ENCODE measurements around the gene FPR2.

FPR2 gene

DNA sequence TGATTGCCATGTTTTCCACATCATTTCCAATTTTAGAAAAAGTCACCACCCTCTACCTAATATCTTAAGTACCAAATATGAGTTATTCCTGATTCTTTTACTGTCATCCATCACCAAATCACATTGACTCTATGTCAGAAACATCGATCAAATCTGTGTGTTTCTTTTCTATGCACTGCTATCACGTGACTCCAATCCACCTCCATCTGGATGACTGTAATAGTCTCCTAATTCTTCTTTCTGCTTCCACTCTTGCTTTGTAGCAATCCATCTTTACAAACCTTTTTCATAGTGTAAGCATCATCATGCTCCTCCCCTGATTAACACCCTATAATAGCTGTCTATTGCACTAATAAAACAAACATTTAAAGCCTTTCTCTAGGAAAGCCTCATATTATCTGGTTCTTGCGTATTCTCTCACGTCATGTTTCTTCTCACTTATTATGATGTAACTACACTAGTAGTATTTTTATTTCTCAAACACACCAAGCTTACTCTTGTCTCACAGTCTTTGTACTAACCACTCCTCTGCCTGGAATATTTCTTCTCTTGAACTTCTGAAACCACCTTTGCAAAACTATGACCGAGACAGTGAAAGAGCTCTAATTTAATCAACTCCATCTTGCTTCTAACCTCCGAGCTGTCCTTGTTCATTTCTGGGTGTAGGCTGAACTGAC lies 23.3 kb downstream of the FPR2 start:
- Histone ChIP-seq H3K36me3 (no peaks in the 10 kb centered on the region), H3K9me3 (no peaks in the 10 kb centered on the region), H3K27me3 (peaks cover 0 to 7% of the 10 kb centered on the region in 2 donors), H3K4me3 (no peak overlapping the region), H3K4me1 (no peaks in the 10 kb centered on the region), H3K27ac (no peak overlapping the region)
- intact Hi-C loops (cut with DNase I; ENCODE audit: low total_unique reads), result no loop called here
- TF ChIP-seq, protein P1, sequence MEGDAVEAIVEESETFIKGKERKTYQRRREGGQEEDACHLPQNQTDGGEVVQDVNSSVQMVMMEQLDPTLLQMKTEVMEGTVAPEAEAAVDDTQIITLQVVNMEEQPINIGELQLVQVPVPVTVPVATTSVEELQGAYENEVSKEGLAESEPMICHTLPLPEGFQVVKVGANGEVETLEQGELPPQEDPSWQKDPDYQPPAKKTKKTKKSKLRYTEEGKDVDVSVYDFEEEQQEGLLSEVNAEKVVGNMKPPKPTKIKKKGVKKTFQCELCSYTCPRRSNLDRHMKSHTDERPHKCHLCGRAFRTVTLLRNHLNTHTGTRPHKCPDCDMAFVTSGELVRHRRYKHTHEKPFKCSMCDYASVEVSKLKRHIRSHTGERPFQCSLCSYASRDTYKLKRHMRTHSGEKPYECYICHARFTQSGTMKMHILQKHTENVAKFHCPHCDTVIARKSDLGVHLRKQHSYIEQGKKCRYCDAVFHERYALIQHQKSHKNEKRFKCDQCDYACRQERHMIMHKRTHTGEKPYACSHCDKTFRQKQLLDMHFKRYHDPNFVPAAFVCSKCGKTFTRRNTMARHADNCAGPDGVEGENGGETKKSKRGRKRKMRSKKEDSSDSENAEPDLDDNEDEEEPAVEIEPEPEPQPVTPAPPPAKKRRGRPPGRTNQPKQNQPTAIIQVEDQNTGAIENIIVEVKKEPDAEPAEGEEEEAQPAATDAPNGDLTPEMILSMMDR (IDR thresholded peaks at IDR 0.05), result no peak
- no peak for DNase-seq

DNA sequence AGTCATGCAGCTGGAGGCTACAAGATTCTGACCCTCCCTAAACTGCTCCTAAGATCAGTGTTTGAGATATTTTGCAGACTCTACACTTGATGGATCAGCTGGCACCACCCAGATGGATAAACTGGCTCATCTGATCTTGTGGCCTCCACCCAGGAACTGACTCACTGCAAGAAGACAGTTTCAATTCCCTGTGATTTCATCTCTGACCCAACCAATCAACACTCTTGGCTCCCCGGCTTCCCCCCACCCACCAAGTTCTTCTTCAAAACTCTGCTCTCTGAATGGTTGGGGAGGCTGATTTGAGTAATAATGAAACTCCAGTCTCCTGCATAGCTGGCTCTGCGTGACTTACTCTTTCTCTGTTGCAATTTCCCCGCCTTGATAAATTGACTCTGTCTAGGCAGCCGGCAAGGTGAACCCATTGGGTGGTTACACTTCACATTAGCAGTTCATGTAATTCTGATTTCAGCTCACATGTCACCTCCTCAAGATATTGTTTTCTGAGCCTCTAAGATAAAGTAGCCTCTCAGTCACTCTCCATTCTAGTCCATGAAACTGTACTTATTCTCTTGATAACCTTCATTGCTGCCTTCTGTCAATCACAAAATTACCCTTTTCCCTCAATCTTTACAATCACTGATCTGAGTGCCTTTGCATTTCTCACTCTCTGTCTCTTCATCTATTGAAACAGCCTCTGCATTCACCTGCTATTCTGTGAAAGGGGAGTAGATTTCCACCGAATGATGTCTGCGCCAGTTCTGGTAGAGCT lies 24.1 kb downstream of the FPR2 start:
- H3K4me3 ChIP-seq, result no peak overlapping the region
- no peaks in the 10 kb centered on the region for H3K4me1 ChIP-seq
- peak; percentile 81 to 84 for DNase-seq
- TF ChIP-seq, protein P1 (IDR thresholded peaks at IDR 0.05), result no peak
- H3K9me3 ChIP-seq, result no peaks in the 10 kb centered on the region
- peaks cover 0 to 3% of the 10 kb centered on the region in 2 donors for H3K27me3 ChIP-seq
- no peaks in the 10 kb centered on the region for H3K36me3 ChIP-seq
- no peak overlapping the region for H3K27ac ChIP-seq
- intact Hi-C loops (cut with DNase I; ENCODE audit: low total_unique reads), result no loop called here

DNA sequence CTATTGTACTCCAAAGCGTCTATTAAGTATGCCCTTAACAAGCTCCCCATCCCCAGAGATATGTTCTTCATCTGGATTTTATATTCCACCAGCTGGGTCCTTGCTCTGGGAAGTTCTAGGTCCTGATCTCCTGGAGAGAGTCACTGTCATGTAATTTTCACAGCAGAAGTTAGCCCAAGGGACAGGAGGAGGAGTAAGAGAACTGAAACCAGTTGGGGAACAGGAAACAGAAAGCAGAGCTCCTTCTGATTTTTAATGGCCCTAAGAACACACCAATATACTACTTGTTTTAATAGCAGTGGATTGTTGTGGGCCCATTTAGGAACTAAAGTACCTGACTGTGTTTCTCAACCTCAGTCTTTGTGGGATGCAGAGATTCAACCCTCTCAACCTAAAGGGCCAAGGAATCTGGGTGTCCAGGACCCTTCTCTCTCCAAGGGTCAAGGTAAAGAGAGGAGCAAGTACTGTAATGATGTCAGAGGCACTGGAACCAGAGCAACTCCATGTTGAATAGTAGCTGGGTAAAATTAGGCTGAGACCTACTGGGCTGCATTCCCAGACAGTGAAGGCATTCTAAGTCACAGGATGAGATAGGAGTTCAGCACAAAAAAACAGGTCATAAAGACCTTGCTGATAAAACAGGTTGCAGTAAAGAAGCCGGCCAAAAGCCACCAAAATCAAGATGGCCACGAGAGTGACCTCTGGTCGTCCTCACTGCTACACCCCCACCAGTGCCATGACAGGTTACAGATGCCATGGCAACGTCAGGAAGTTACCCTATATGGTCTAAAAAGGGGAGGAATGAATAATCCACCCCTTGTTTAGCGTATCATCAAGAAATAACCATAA lies 25.9 kb downstream of the FPR2 start:
- Histone ChIP-seq H3K36me3 (no peaks in the 10 kb centered on the region), H3K4me1 (no peaks in the 10 kb centered on the region), H3K27me3 (peaks cover 0 to under 1% of the 10 kb centered on the region in 2 donors), H3K27ac (no peak overlapping the region), H3K9me3 (no peaks in the 10 kb centered on the region), H3K4me3 (no peak overlapping the region)
- no peak for DNase-seq
- intact Hi-C loops (cut with DNase I; ENCODE audit: low total_unique reads), result no loop called here
- TF ChIP-seq, protein P1 (IDR thresholded peaks at IDR 0.05), result no peak

DNA sequence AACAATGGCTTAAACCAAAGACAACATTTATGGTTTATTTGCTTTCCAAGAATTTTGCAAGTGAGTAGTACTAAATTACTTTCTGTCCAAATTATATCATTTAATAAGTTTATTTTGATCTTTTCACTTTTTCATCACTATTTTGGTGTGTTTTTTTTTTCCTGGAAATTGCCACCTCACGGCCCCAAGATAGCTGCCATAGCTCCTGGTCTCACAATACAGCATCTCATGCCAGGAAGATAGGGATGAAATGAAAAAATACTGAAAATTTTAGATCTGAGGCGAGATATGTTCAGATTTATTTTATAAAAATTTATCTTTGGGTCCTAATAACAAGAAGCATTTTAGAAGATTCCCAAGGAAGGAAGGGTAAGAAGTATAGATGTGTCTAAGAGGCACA lies 27.0 kb downstream of the FPR2 start:
- TF ChIP-seq, protein P1 (IDR thresholded peaks at IDR 0.05), result no peak
- Histone ChIP-seq H3K4me1 (no peaks in the 10 kb centered on the region), H3K27me3 (no peaks in the 10 kb centered on the region), H3K36me3 (no peaks in the 10 kb centered on the region), H3K4me3 (no peak overlapping the region), H3K27ac (no peak overlapping the region), H3K9me3 (no peaks in the 10 kb centered on the region)
- DNase-seq, result no peak
- intact Hi-C loops (cut with DNase I; ENCODE audit: low total_unique reads), result no loop called here

DNA sequence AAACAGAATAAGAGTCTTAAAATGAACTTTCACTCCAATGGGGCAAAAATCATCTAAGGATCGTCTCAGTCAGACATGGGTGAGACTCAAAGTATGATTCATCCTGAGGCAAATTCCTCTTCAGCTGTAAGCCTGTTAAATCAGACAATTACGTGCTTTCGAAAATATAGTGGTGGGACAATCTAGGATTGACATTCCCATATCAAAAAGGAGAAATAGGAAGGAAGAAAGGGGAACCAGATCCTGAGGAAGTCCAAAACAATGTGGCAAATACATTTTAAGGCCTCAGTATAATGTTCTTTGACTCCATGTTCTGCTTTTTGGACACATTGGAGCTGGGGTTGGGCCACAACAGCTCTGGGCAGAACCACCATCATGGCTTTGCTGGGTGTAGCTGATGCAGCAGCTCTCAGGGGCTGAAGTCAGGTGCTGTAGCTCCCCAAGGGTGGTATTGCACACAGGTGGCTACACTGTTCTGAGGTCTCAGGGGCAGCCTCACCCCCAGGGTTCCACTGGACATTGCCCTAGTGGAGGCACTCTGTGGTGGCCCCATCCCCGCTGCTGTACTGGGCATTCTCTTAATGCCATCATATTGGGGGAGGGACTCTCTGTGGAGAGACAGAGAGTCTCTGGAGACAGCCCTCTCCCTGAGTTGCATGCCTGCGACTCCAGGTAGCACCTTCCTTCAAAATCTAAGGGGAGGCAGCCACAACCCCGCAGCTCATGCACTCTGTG lies 28.2 kb downstream of the FPR2 start:
- TF ChIP-seq, protein P1 (IDR thresholded peaks at IDR 0.05), result no peak
- no peak overlapping the region for H3K27ac ChIP-seq
- no peaks in the 10 kb centered on the region for H3K4me1 ChIP-seq
- H3K27me3 ChIP-seq, result no peaks in the 10 kb centered on the region
- intact Hi-C loops (cut with DNase I; ENCODE audit: low total_unique reads), result no loop called here
- H3K36me3 ChIP-seq, result no peaks in the 10 kb centered on the region
- H3K4me3 ChIP-seq, result no peak overlapping the region
- no peaks in the 10 kb centered on the region for H3K9me3 ChIP-seq
- no peak for DNase-seq

Measured in tibial artery (tissue), 4 donors.